ENCODE data around the gene SLC1A4. TPM values are rescaled to one million over a fixed set of nuclear protein-coding genes. Genes with fewer than 3 reads are reported as not detected.
A peak's percentile ranks its signal among the peaks of the same experiment; 100 is the strongest.

SLC1A4 gene
- total RNA-seq, 1 experiment from 2014 or later: 35.0 TPM

DNA sequence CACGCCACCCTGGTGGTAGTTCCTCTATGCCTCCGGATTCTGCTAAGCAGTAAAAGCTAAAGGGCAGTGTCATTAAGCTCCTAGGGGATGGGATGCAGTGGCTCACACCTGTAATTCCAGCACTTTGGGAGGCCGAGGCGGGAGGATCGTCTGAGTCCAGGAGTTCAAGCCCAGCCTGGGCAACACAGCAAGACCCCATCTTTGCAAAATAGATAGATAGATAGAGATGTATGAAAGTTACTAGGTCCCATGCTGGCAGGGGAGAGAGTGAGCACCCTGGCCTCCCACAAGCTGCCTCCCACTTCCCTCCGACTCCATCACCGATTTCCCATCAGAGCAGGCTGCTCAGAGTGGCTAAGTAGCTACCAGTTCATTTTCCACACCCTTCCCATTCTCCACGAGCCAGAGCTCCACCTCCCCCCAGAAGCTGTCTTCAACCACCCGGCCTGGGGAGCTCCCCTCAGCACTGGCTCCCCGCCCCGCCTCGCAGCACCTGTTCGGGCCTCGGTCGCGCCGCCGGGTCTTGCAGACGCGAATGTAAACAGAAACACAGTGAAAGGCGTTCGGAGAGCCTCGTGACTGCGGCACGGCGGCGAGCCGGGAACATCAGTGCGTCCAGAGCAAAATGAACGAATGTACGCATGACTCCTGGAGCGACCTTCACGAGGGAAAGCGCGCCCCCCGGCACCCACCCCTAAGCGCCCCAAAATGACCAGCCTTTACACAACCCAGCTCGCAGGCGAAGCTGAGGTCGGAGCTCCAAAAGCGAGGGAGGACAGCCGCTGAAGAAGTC lies 66.4 kb downstream of the SLC1A4 start:
- Mint-ChIP-seq H3K4me3 (ENCODE audit: unreplicated experiment) (peak overlapping the region; percentile 99), H3K27me3 (ENCODE audit: insufficient read depth, unreplicated experiment) (no peaks in the 10 kb centered on the region), H3K9me3 (ENCODE audit: unreplicated experiment) (no peaks in the 10 kb centered on the region), H3K36me3 (ENCODE audit: insufficient read depth, unreplicated experiment) (peaks cover 14% of the 10 kb centered on the region), H3K27ac (ENCODE audit: unreplicated experiment) (peak overlapping the region; percentile 42), H3K4me1 (ENCODE audit: low read depth, unreplicated experiment) (peaks cover 19% of the 10 kb centered on the region)
- Histone ChIP-seq H3K27me3 (replicated peaks; ENCODE audit: control insufficient read depth, insufficient read depth, low read length) (no peaks in the 10 kb centered on the region), H3K9me3 (no peaks in the 10 kb centered on the region), H3K4me1 (peaks cover 22% of the 10 kb centered on the region), H3K36me3 (ENCODE audit: control insufficient read depth, insufficient read depth, low read length) (no peaks in the 10 kb centered on the region; the same call in 1 of the 2 replicates), H3K4me3 (ENCODE audit: low read depth, low read length) (peak overlapping the region; percentile 78)
- ChIA-PET CTCF (interaction anchor here (0.5 to 2.4 kb wide), 10 partner anchors 9 to 305 kb away, joined by 3 to 12 read pairs (median 6); partner anchors contain the start of genes ACTR2 and RAB1A), POLR2A (interaction anchor here (0.6 to 2.1 kb wide), 16 partner anchors 9 to 402 kb away, joined by 3 to 40 read pairs (median 4); partner anchors contain the start of genes ACTR2, RAB1A and SERTAD2)
- TF ChIP-seq, protein P1, sequence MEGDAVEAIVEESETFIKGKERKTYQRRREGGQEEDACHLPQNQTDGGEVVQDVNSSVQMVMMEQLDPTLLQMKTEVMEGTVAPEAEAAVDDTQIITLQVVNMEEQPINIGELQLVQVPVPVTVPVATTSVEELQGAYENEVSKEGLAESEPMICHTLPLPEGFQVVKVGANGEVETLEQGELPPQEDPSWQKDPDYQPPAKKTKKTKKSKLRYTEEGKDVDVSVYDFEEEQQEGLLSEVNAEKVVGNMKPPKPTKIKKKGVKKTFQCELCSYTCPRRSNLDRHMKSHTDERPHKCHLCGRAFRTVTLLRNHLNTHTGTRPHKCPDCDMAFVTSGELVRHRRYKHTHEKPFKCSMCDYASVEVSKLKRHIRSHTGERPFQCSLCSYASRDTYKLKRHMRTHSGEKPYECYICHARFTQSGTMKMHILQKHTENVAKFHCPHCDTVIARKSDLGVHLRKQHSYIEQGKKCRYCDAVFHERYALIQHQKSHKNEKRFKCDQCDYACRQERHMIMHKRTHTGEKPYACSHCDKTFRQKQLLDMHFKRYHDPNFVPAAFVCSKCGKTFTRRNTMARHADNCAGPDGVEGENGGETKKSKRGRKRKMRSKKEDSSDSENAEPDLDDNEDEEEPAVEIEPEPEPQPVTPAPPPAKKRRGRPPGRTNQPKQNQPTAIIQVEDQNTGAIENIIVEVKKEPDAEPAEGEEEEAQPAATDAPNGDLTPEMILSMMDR (IDR thresholded peaks at IDR 0.05; ENCODE audit: insufficient read depth in 1 of 2, low read depth in 1 of 2, low read length in 1 of 2, severe bottlenecking in 1 of 2, unreplicated experiment in 1 of 2): no peak
- DNase-seq: peak in 1 of 2 experiments; percentile 64
- BruUV-seq (replicated peaks): TSS peak; percentile 45
- intact Hi-C loops (cut with micrococcal nuclease; ENCODE audit: unreplicated experiment): loop anchor here (2.0 kb wide), 1 partner anchor 75 kb away; the partner anchor contains the start of gene RAB1A

DNA sequence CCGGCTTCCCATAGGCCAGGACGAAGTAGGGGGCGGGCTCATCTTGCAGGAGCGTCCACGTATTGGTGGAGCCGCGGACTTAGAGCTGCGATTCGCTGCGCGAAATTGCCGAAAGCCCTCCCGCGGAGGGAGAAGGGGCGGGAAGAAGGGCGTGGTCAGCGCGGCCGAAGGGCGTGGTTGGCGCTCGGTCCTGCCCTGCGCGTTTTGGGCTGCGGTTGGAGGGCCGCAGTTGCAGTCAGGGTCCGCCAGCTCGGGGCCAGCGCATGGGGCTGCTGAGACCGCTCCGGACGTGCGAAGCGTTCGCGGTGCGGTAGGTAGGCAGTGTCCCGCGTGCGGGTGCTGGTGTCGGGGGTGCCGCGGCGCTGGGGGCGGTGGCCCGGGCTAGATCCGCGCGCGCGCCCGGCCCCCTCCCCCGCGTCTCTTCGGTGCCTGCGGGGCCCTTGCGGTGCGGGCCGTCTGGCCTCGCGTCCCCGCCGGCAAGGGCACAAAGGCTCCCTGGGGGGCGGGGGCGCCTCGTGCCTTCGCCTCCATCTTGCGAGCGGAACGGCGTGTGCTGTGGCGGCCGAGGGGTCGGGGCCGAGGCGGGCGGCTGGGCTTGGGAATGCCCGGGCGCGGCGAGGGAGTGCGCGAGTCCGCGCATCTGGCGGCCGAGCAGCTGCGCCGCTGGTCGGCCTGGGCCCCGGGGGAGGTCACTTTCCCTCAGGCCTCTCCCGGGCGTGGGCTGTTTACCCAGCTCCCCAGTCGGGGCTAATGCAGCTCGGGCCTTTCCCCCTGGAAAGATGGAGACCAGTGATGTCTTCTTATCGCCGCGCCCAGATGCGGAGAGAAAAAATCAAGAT lies 67.2 kb downstream of the SLC1A4 start, which contains the start of gene CEP68:
CEP68 (plus strand) TSS at position 202 of the 839 bp plus-strand sequence. CDS start 13,029 bp downstream, outside the sequence.
- H3K36me3 Mint-ChIP-seq (ENCODE audit: insufficient read depth, unreplicated experiment): peaks cover 14% of the 10 kb centered on the region
- H3K4me3 Mint-ChIP-seq (ENCODE audit: unreplicated experiment): peak within 1 kb of the TSS; percentile 99
- peak; percentile 98 to 99 for DNase-seq
- Histone ChIP-seq H3K27me3 (replicated peaks; ENCODE audit: control insufficient read depth, insufficient read depth, low read length) (no peaks in the 10 kb centered on the region), H3K4me3 (ENCODE audit: low read depth, low read length) (peak within 1 kb of the TSS; percentile 78), H3K4me1 (peaks cover 22% of the 10 kb centered on the region), H3K9me3 (no peaks in the 10 kb centered on the region), H3K36me3 (ENCODE audit: control insufficient read depth, insufficient read depth, low read length) (no peaks in the 10 kb centered on the region; the same call in 1 of the 2 replicates)
- no peaks in the 10 kb centered on the region for H3K9me3 Mint-ChIP-seq (ENCODE audit: unreplicated experiment)
- no peaks in the 10 kb centered on the region for H3K27me3 Mint-ChIP-seq (ENCODE audit: insufficient read depth, unreplicated experiment)
- ChIA-PET POLR2A (interaction anchor here (0.6 to 2.1 kb wide), 18 partner anchors 8 to 532 kb away, joined by 3 to 40 read pairs (median 4); partner anchors contain the start of genes ACTR2, RAB1A and SERTAD2), CTCF (interaction anchor here (0.9 to 2.4 kb wide), 10 partner anchors 8 to 306 kb away, joined by 3 to 12 read pairs (median 4); partner anchors contain the start of genes ACTR2 and RAB1A)
- peaks cover 19% of the 10 kb centered on the region for H3K4me1 Mint-ChIP-seq (ENCODE audit: low read depth, unreplicated experiment)
- intact Hi-C loops (cut with micrococcal nuclease; ENCODE audit: unreplicated experiment): loop anchor here (2.0 kb wide), 1 partner anchor 74 kb away; the partner anchor contains the start of gene RAB1A
- TF ChIP-seq, protein P1 (IDR thresholded peaks at IDR 0.05; ENCODE audit: insufficient read depth in 1 of 2, low read depth in 1 of 2, low read length in 1 of 2, severe bottlenecking in 1 of 2, unreplicated experiment in 1 of 2): no peak
- no TSS peak for BruUV-seq (replicated peaks)
- H3K27ac Mint-ChIP-seq (ENCODE audit: unreplicated experiment): peak within 1 kb of the TSS; percentile 42

Data from Caco-2 (cell line).